NCI-H1436 treated with DMSO at 0.1 percent for 48 hours (cell line): ENCODE data around the gene PHF23.
"Not testable (repeated sequence)": the region's sequence is repeated elsewhere in the genome, so short reads cannot be mapped to it uniquely, and the experiment has no call there.

Experiments
- DNase-seq: peaks from one replicate; lab custom pipeline; 2025; lab: John Stamatoyannopoulos, UW

PHF23 gene

GRCh38 chr17:7258731-7259554 is 19.7 kb upstream of the PHF23 start:
- no peak for DNase-seq

- no peak for DNase-seq
These were observed 17.7 kb upstream of the PHF23 start for GRCh38 chr17:7256766-7257456.

- no peak for DNase-seq
These were observed 15.3 kb upstream of the PHF23 start for GRCh38 chr17:7254511-7254910.

GRCh38 chr17:7253082-7253481 is 13.8 kb upstream of the PHF23 start:
- DNase-seq = no peak

GRCh38 chr17:7252176-7253043 is 13.2 kb upstream of the PHF23 start, which contains the start of gene ELP5:
TSS of gene ELP5 (plus strand) at chr17:7252215. CDS start at chr17:7252551, 336 bp downstream.
- DNase-seq = peak; percentile 63

- DNase-seq = peak; percentile 90
These were observed 12.5 kb upstream of the PHF23 start, which contains the start of gene CTDNEP1 for GRCh38 chr17:7251661-7252175. TSS of gene CTDNEP1 (minus strand) at chr17:7251734. CDS start at chr17:7251296, 438 bp downstream.

GRCh38 chr17:7250695-7251627 is 11.7 kb upstream of the PHF23 start:
- no peak for DNase-seq

GRCh38 chr17:7249830-7250229 is 10.6 kb upstream of the PHF23 start:
- DNase-seq = no peak

GRCh38 chr17:7249214-7249613 is 10.0 kb upstream of the PHF23 start:
- DNase-seq = no peak

GRCh38 chr17:7248796-7249195 is 9.5 kb upstream of the PHF23 start:
- DNase-seq = no peak

- no peak for DNase-seq
These were observed 7.5 kb upstream of the PHF23 start for GRCh38 chr17:7246779-7247178.

GRCh38 chr17:7243838-7244237 is 4.6 kb upstream of the PHF23 start:
- not testable (repeated sequence) for DNase-seq

GRCh38 chr17:7243453-7243729 is 4.1 kb upstream of the PHF23 start:
- no peak for DNase-seq

GRCh38 chr17:7242717-7243452 is 3.6 kb upstream of the PHF23 start:
- DNase-seq = peak; percentile 81

- DNase-seq = peak; percentile 63
These were observed 2.8 kb upstream of the PHF23 start, which contains the start of gene GABARAP for GRCh38 chr17:7241783-7242716. TSS of gene GABARAP (minus strand) at chr17:7242449. CDS start at chr17:7242330, 119 bp downstream.

- DNase-seq = no peak
These were observed 2.0 kb upstream of the PHF23 start for GRCh38 chr17:7241090-7241733.

- DNase-seq = no peak
These were observed 1.1 kb upstream of the PHF23 start for GRCh38 chr17:7240375-7240774.

- DNase-seq = no peak
These were observed 702 bp downstream of the PHF23 start for GRCh38 chr17:7238420-7239090.
